CD14-positive monocyte (primary cell): ENCODE results near the gene AMER3. TPM values are rescaled to one million over a fixed set of nuclear protein-coding genes. Genes with fewer than 3 reads are reported as not detected.

ENCODE experiments used
- DNase-seq, 3 donors: peaks; one replicate each; pipeline ENCODE4 v3.0.0-alpha.2; 2011 to 2022
- H2AFZ ChIP-seq: 2 replicates; pipeline ENCODE4 v1.6.0; 2012; ENCODE audit warnings: mild to moderate bottlenecking, low read depth, low read length, inconsistent platforms; ENCODE audit not compliant: insufficient read depth, poor library complexity, severe bottlenecking
- H3K27ac ChIP-seq, 2 donors: 1 replicate in 1 of 2; 2 replicates in 1 of 2; pipeline ENCODE4 v1.5.1; 2012 to 2013; ENCODE audit warnings: low read length in 2 of 2, control low read depth in 1 of 2, inconsistent platforms in 1 of 2, low read depth in 1 of 2, mild to moderate bottlenecking in 1 of 2
- H3K27me3 ChIP-seq, 2 donors: one replicate each; pipeline versions ENCODE4 v1.6.0 to v1.6.1; 2011 to 2013; ENCODE audit warnings: low read length in 2 of 2; ENCODE audit not compliant: control insufficient read depth in 2 of 2, insufficient read depth in 2 of 2
- H3K36me3 ChIP-seq, 2 donors: replicated peaks in 1 of 2; 1 replicate in 1 of 2; 2 replicates in 1 of 2; pipeline versions ENCODE4 v1.5.1 to v1.6.1; 2012 to 2013; ENCODE audit warnings: low read length in 2 of 2, control low read depth in 1 of 2, inconsistent platforms in 1 of 2, mild to moderate bottlenecking in 1 of 2; ENCODE audit not compliant: insufficient read depth in 2 of 2, control insufficient read depth in 1 of 2
- H3K4me1 ChIP-seq, 2 donors: 1 replicate in 1 of 2; 2 replicates in 1 of 2; pipeline versions ENCODE4 v1.5.1 to v1.6.1; 2012 to 2013; ENCODE audit warnings: low read length in 2 of 2, control low read depth in 1 of 2, inconsistent platforms in 1 of 2, mild to moderate bottlenecking in 1 of 2, moderate library complexity in 1 of 2; ENCODE audit not compliant: insufficient read depth in 2 of 2, control insufficient read depth in 1 of 2
- H3K4me2 ChIP-seq: replicated peaks from 2 replicates; pipeline ENCODE3; 2012; ENCODE audit warnings: low read length, moderate library complexity, mild to moderate bottlenecking; ENCODE audit not compliant: poor library complexity, severe bottlenecking; ENCODE audit errors: extremely low read depth
- H3K4me3 ChIP-seq, 3 experiments: fragments of 200-600 bp in 1 of 3; sonication (generic) in 1 of 3; replicated peaks in 1 of 3; 1 replicate in 2 of 3; 2 replicates in 1 of 3; pipeline ENCODE4 v1.5.1; 2011 to 2013; ENCODE audit warnings: low read length in 3 of 3, mild to moderate bottlenecking in 3 of 3, control low read depth in 2 of 3, low read depth in 2 of 3, inconsistent platforms in 1 of 3, moderate library complexity in 1 of 3
- H3K79me2 ChIP-seq: 2 replicates; pipeline ENCODE4 v1.6.0; 2012; ENCODE audit warnings: mild to moderate bottlenecking, control low read depth, inconsistent platforms, low read length, moderate library complexity; ENCODE audit not compliant: insufficient read depth
- H3K9ac ChIP-seq: 2 replicates; pipeline ENCODE4 v1.6.0; 2017; ENCODE audit warnings: low read length, mild to moderate bottlenecking; ENCODE audit not compliant: insufficient read depth, poor library complexity, severe bottlenecking
- H3K9me3 ChIP-seq, 2 donors: replicated peaks in 1 of 2; 1 replicate in 1 of 2; 2 replicates in 1 of 2; pipeline versions ENCODE4 v1.5.1 to v1.6.1; 2012 to 2013; ENCODE audit warnings: low read length in 2 of 2, control low read depth in 1 of 2; ENCODE audit not compliant: control insufficient read depth in 1 of 2, insufficient read depth in 1 of 2
- H4K20me1 ChIP-seq: 2 replicates; pipeline ENCODE4 v1.6.0; 2012; ENCODE audit warnings: mild to moderate bottlenecking, low read length, control low read depth, moderate library complexity; ENCODE audit not compliant: insufficient read depth
- H3K27ac Mint-ChIP-seq, 7 donors: one replicate each; pipeline ENCODE4 v1.8.0; 2020; ENCODE audit warnings: mild to moderate bottlenecking in 7 of 7, mixed read lengths in 7 of 7, moderate library complexity in 6 of 7, inconsistent platforms in 2 of 7
- H3K27me3 Mint-ChIP-seq, 3 donors: one replicate each; pipeline ENCODE4 v1.8.0; 2021 to 2022; ENCODE audit warnings: low read depth in 3 of 3, mild to moderate bottlenecking in 3 of 3, mixed read lengths in 3 of 3, moderate library complexity in 3 of 3, inconsistent platforms in 1 of 3
- H3K36me3 Mint-ChIP-seq, 2 donors: one replicate each; pipeline ENCODE4 v1.8.0; 2020; ENCODE audit warnings: mixed read lengths in 2 of 2, inconsistent platforms in 1 of 2, mild to moderate bottlenecking in 1 of 2
- H3K4me1 Mint-ChIP-seq: one replicate; pipeline ENCODE4 v1.8.0; 2020; ENCODE audit warnings: mild to moderate bottlenecking, mixed read lengths
- H3K4me3 Mint-ChIP-seq, 2 donors: one replicate each; pipeline ENCODE4 v1.8.0; 2020; ENCODE audit warnings: mild to moderate bottlenecking in 2 of 2, mixed read lengths in 2 of 2, moderate library complexity in 1 of 2
- H3K9me3 Mint-ChIP-seq, 7 donors: one replicate each; pipeline ENCODE4 v1.8.0; 2020 to 2022; ENCODE audit warnings: mixed read lengths in 7 of 7, mild to moderate bottlenecking in 6 of 7, moderate library complexity in 6 of 7, inconsistent platforms in 2 of 7
- CTCF ChIP-seq: fragments of 200-600 bp; IDR thresholded peaks from one replicate; pipeline ENCODE4 v1.8.0; 2022; ENCODE audit warnings: antibody characterized with exemption, mild to moderate bottlenecking
- WGBS: methylation state at CpG from one replicate; pipeline ENCODE4 v1.1.5; 2013; ENCODE audit warnings: missing lambda C conversion rate; ENCODE audit not compliant: insufficient coverage; 5-methylcytosine and 5-hydroxymethylcytosine counted together
- intact Hi-C, 2 donors: fragments of 100-400 bp; cut with micrococcal nuclease; formaldehyde crosslinking; loops; one replicate each; pipeline versions ENCODE4 v1.15.0 to v1.15.1; 2023
- polyA plus RNA-seq, 3 donors: library from polyadenylated mRNA; depleted of rRNA in 1 of 3; unstranded in 2 of 3; stranded (reverse) in 1 of 3; fragments of 300-500 nt in 2 of 3; fragments of >200 nt in 1 of 3; fragmentation: Illumina TruSeq in 2 of 3; gene quantifications; 1 replicate in 2 of 3; 2 replicates in 1 of 3; pipeline ENCODE4 v1.2.3, GENCODE V29; 2012 to 2021

AMER3 gene
- polyA plus RNA-seq, 3 donors, result not detected

- Histone ChIP-seq H3K4me1 (no peaks in the 10 kb centered on the region), H3K27ac (no peak overlapping the region), H3K9me3 (no peaks in the 10 kb centered on the region), H3K4me2 (no peak overlapping the region), H4K20me1 (no peaks in the 10 kb centered on the region), H3K27me3 (no peaks in the 10 kb centered on the region), H3K36me3 (no peaks in the 10 kb centered on the region), H3K4me3 (no peak overlapping the region), H2AFZ (no peak overlapping the region), H3K79me2 (no peaks in the 10 kb centered on the region), H3K9ac (no peak overlapping the region)
- peaks cover 5 to 12% (median 11%) of the 10 kb centered on the region in 3 donors for H3K27me3 Mint-ChIP-seq
- H3K36me3 Mint-ChIP-seq, result no peaks in the 10 kb centered on the region
- H3K27ac Mint-ChIP-seq, result no peak overlapping the region
- H3K4me3 Mint-ChIP-seq, result no peak overlapping the region
- intact Hi-C loops, result no loop called here
- H3K4me1 Mint-ChIP-seq, result no peaks in the 10 kb centered on the region
- no peak for DNase-seq
- no peak for TF ChIP-seq CTCF
- WGBS, result 88% methylated on average over 15 of the region's 15 CpGs
- H3K9me3 Mint-ChIP-seq, result peaks cover 0 to 9% (median 2%) of the 10 kb centered on the region in 7 donors
Observed at GRCh38 chr2:130814931-130815680, 59.8 kb downstream of the AMER3 start.

Other genes starting within 250 kb of the AMER3 start
- not detected for gene POTEI, start 246.2 kb upstream of the AMER3 start, polyA plus RNA-seq
- gene CFC1B, start 234.3 kb upstream of the AMER3 start, polyA plus RNA-seq, result not detected
- gene CFC1, start 156.0 kb upstream of the AMER3 start, polyA plus RNA-seq, result not detected
- gene POTEJ, start 144.1 kb upstream of the AMER3 start, polyA plus RNA-seq, result not detected
- not detected for gene GPR148, start 26.5 kb upstream of the AMER3 start, polyA plus RNA-seq
- gene ARHGEF4, start 81.4 kb downstream of the AMER3 start, polyA plus RNA-seq, result under 1 TPM in 1 of 3 donors, not detected in 2; 0.05 TPM